H1 (cell line): Measurements from ENCODE around the gene SECTM1. TPM values are rescaled to one million over a fixed set of nuclear protein-coding genes. Genes with fewer than 3 reads are reported as not detected.

Source experiments
- GTF2F1 ChIP-seq: IDR thresholded peaks from 2 replicates; pipeline ENCODE4 v1.6.1; 2012; ENCODE audit warnings: low read depth, low read length, improper control_type of control experiment, borderline replicate concordance
- HDAC2 ChIP-seq, 2 experiments: fragments of 300-600 bp in 1 of 2; sonication (generic) in 1 of 2; IDR thresholded peaks; 2 replicates each; pipeline ENCODE4 v1.6.1; 2011 to 2012; ENCODE audit warnings: low read depth in 2 of 2, low read length in 2 of 2, mild to moderate bottlenecking in 2 of 2, moderate library complexity in 2 of 2, borderline replicate concordance in 1 of 2, inconsistent platforms in 1 of 2
- JUN ChIP-seq: IDR thresholded peaks from 2 replicates; pipeline ENCODE4 v1.6.1; 2011; ENCODE audit warnings: low read depth, mild to moderate bottlenecking, improper control_type of control experiment, low read length
- SIN3A ChIP-seq, 2 experiments: IDR thresholded peaks in 1 of 2; conservative IDR thresholded peaks in 1 of 2; 2 replicates each; pipeline ENCODE4 v1.6.1; 2011 to 2012; ENCODE audit warnings: low read length in 2 of 2, improper control_type of control experiment in 1 of 2, low read depth in 1 of 2, mild to moderate bottlenecking in 1 of 2
- TCF12 ChIP-seq: IDR thresholded peaks from 2 replicates; pipeline ENCODE4 v1.6.1; 2011; ENCODE audit warnings: low read depth, mild to moderate bottlenecking, low read length
- polyA plus RNA-seq, 7 experiments: library from polyadenylated mRNA; depleted of rRNA in 3 of 7; stranded (reverse) in 5 of 7; unstranded in 2 of 7; fragments of >200 nt in 5 of 7; fragments of 200-250 nt in 2 of 7; gene quantifications; 1 replicate in 5 of 7; 2 replicates in 1 of 7; 4 replicates in 1 of 7; pipeline versions ENCODE4 v1.2.1 to v1.2.3, GENCODE V29; 2011 to 2013; ENCODE audit warnings: missing spikeins in 2 of 7, mixed read lengths in 2 of 7
- total RNA-seq: library from RNA; stranded (reverse); fragmentation: NEBNext Ultra II Directional; extraction: Animal tissue kit (Norgen Biotek cat#: 25700); gene quantifications from 2 replicates; pipeline ENCODE4 v1.2.1, GENCODE V29; 2021
- TF ChIP-seq, protein P1 (sequence below): IDR thresholded peaks from 2 replicates; pipeline ENCODE4 v1.6.1; 2012; ENCODE audit warnings: low read length, inconsistent platforms
- TF ChIP-seq, protein P2 (sequence below), 3 experiments: IDR thresholded peaks; 1 replicate in 2 of 3; 2 replicates in 1 of 3; pipeline versions ENCODE4 v1.5.1 to v1.6.1; 2011; ENCODE audit warnings: low read length in 3 of 3, mild to moderate bottlenecking in 3 of 3, inconsistent platforms in 2 of 3, low read depth in 1 of 3, moderate library complexity in 1 of 3; ENCODE audit not compliant: insufficient read depth in 1 of 3; ENCODE audit errors: control extremely low read depth in 1 of 3

The SECTM1 gene
- total and polyA plus RNA-seq, 2 of the 8 experiments (the other 6 are each of a cell fraction or from before 2014, with no cell fraction given): 0.20 to 0.65 TPM

DNA sequence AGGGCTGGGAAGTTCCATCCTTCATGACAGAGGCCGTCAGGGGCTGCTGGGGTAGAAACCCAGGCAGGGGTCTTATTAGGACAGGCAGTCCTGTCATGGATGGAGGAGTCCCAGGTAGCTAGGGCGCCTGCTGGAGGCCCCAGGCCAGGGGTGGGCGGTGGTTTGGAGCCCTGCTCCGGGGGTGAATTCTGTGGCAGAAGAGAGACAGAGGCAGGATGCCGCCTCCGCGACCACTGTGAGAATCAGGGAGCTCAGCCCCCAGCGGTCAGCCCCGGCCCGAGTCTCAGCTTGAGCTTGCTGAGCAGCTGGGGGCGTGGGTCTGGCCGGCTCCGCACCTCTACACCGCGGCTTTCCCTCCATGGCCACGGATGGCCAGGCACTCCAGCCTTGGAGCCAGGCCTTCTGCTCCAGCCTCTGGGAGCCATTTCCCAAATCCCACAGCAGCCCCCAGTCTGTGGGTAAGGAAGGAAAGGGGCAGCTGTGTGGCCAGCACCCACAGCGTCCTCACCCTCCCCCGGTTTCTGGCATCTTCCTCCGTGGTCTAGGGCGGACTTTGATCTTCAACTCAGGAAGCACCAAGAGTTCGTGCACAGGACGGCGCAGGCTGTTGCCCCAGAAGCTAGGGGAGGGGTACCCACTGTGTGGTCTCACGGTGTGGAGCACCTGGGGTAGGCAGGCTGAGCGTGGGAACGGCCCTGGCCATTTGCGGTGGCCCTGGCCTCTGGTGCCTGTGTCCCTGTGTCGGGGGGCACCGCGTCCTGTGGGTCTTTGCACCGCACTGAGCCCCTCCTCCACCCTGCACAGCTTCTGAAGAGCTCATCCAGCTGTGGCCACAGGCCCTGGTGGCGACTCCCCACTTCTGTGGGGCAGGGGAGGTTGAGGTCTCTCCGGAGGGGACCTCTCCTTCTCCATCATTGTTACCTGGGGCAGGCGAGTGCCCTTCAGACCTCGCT is 30.3 kb downstream of the SECTM1 start (continued):
- TF ChIP-seq HDAC2 (IDR thresholded peaks at IDR 0.05; ENCODE audit: borderline replicate concordance in 1 of 2, low read depth in 2 of 2, low read length in 2 of 2) (no peak), JUN (no peak), TCF12 (no peak), GTF2F1 (no peak), SIN3A (conservative IDR thresholded peaks at IDR 0.05 in 1 of 2, IDR thresholded peaks at IDR 0.05 in 1 of 2; ENCODE audit: low read depth in 1 of 2, low read length in 2 of 2) (no peak)
- TF ChIP-seq, protein P1, sequence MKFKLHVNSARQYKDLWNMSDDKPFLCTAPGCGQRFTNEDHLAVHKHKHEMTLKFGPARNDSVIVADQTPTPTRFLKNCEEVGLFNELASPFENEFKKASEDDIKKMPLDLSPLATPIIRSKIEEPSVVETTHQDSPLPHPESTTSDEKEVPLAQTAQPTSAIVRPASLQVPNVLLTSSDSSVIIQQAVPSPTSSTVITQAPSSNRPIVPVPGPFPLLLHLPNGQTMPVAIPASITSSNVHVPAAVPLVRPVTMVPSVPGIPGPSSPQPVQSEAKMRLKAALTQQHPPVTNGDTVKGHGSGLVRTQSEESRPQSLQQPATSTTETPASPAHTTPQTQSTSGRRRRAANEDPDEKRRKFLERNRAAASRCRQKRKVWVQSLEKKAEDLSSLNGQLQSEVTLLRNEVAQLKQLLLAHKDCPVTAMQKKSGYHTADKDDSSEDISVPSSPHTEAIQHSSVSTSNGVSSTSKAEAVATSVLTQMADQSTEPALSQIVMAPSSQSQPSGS: no peak
- TF ChIP-seq, protein P2, sequence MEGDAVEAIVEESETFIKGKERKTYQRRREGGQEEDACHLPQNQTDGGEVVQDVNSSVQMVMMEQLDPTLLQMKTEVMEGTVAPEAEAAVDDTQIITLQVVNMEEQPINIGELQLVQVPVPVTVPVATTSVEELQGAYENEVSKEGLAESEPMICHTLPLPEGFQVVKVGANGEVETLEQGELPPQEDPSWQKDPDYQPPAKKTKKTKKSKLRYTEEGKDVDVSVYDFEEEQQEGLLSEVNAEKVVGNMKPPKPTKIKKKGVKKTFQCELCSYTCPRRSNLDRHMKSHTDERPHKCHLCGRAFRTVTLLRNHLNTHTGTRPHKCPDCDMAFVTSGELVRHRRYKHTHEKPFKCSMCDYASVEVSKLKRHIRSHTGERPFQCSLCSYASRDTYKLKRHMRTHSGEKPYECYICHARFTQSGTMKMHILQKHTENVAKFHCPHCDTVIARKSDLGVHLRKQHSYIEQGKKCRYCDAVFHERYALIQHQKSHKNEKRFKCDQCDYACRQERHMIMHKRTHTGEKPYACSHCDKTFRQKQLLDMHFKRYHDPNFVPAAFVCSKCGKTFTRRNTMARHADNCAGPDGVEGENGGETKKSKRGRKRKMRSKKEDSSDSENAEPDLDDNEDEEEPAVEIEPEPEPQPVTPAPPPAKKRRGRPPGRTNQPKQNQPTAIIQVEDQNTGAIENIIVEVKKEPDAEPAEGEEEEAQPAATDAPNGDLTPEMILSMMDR (IDR thresholded peaks at IDR 0.05; ENCODE audit: control extremely low read depth in 1 of 3, insufficient read depth in 1 of 3, low read depth in 1 of 3, low read length in 3 of 3): no peak
- TF ChIP-seq, all 59 proteins: peak for 0
